ENCODE results near the gene LDLRAD4.

The LDLRAD4 gene

GRCh38 chr18:13625843-13626543, 407.4 kb downstream of the LDLRAD4 start:
- DNase-seq, result no peak

- no peak for DNase-seq
These were observed 408.0 kb downstream of the LDLRAD4 start for GRCh38 chr18:13626544-13626908.

GRCh38 chr18:13627639-13628038, 409.1 kb downstream of the LDLRAD4 start:
- no peak for DNase-seq

- no peak for DNase-seq
These were observed 409.7 kb downstream of the LDLRAD4 start for GRCh38 chr18:13628211-13628610.

- no peak for DNase-seq
These were observed 411.5 kb downstream of the LDLRAD4 start for GRCh38 chr18:13629841-13630715.

- no peak for DNase-seq
These were observed 412.2 kb downstream of the LDLRAD4 start for GRCh38 chr18:13630716-13631268.

- no peak for DNase-seq
These were observed 415.1 kb downstream of the LDLRAD4 start for GRCh38 chr18:13633700-13634099.

- DNase-seq, result no peak
These were observed 416.5 kb downstream of the LDLRAD4 start for GRCh38 chr18:13635046-13635445.

- DNase-seq, result no peak
These were observed 420.4 kb downstream of the LDLRAD4 start for GRCh38 chr18:13638719-13639595.

GRCh38 chr18:13640266-13640860, 421.8 kb downstream of the LDLRAD4 start:
- DNase-seq, result no peak

- no peak for DNase-seq
These were observed 423.2 kb downstream of the LDLRAD4 start for GRCh38 chr18:13641551-13642439.

GRCh38 chr18:13642440-13642827, 423.9 kb downstream of the LDLRAD4 start:
- no peak for DNase-seq

- no peak for DNase-seq
These were observed 424.7 kb downstream of the LDLRAD4 start for GRCh38 chr18:13643261-13643751.

GRCh38 chr18:13645093-13645492, 426.5 kb downstream of the LDLRAD4 start:
- DNase-seq, result no peak

GRCh38 chr18:13646633-13647032, 428.1 kb downstream of the LDLRAD4 start:
- no peak for DNase-seq

GRCh38 chr18:13647761-13648160, 429.2 kb downstream of the LDLRAD4 start:
- no peak for DNase-seq

- DNase-seq, result no peak
These were observed 431.1 kb downstream of the LDLRAD4 start for GRCh38 chr18:13649397-13650390.

GRCh38 chr18:13653746-13654433, 435.3 kb downstream of the LDLRAD4 start:
- no peak for DNase-seq

GRCh38 chr18:13657974-13658373, 439.4 kb downstream of the LDLRAD4 start:
- no peak for DNase-seq

Measured in T1000 (cell line).